SK-N-SH treated with all-trans-retinoic acid at 6 μM for 48 hours (cell line): ENCODE results near the gene KLC1.

Experiments
- ATAC-seq: fragments of 200-7000 bp; cut with Tn5 transposase; 3 replicates; pipeline ENCODE4 v1.9.1; 2020; ENCODE audit warnings: mild to moderate bottlenecking, moderate library complexity
- ARNTL ChIP-seq: fragments of 450-650 bp; formaldehyde crosslinking; IDR thresholded peaks from 2 replicates; pipeline ENCODE4 v1.5.0; 2020; ENCODE audit warnings: low read depth, mild to moderate bottlenecking, moderate library complexity, borderline replicate concordance
- BACH2 ChIP-seq: fragments of 250-450 bp; sonication (Bioruptor Pico); IDR thresholded peaks from 2 replicates; pipeline ENCODE4 v1.9.0; 2021; ENCODE audit warnings: mild to moderate bottlenecking, borderline replicate concordance
- CREB5 ChIP-seq: fragments of 250-450 bp; sonication (Bioruptor Pico); IDR thresholded peaks from 2 replicates; pipeline ENCODE4 v1.5.1; 2020; ENCODE audit warnings: low read depth, mild to moderate bottlenecking, moderate library complexity
- CSDC2 ChIP-seq: fragments of 250-450 bp; sonication (Bioruptor Pico); IDR thresholded peaks from 2 replicates; pipeline ENCODE4 v1.5.0; 2020; ENCODE audit warnings: mild to moderate bottlenecking, moderate library complexity
- CSRNP3 ChIP-seq: fragments of 250-450 bp; sonication (Bioruptor Pico); IDR thresholded peaks from 2 replicates; pipeline ENCODE4 v1.5.1; 2021; ENCODE audit warnings: mild to moderate bottlenecking, moderate library complexity
- ESRRG ChIP-seq: fragments of 250-450 bp; sonication (Bioruptor Pico); IDR thresholded peaks from 2 replicates; pipeline ENCODE4 v1.6.1; 2021; ENCODE audit warnings: mild to moderate bottlenecking
- GLIS3 ChIP-seq: fragments of 250-450 bp; sonication (Bioruptor Pico); IDR thresholded peaks from 2 replicates; pipeline ENCODE4 v1.5.0; 2020; ENCODE audit warnings: mild to moderate bottlenecking, moderate library complexity
- ISL1 ChIP-seq: fragments of 250-450 bp; sonication (Bioruptor Pico); IDR thresholded peaks from 2 replicates; pipeline ENCODE4 v2.1.2; 2022; ENCODE audit warnings: mild to moderate bottlenecking, moderate library complexity
- PATZ1 ChIP-seq: fragments of 250-450 bp; sonication (Bioruptor Pico); IDR thresholded peaks from 2 replicates; pipeline ENCODE4 v1.8.0; 2020; ENCODE audit warnings: mild to moderate bottlenecking, moderate library complexity, borderline replicate concordance
- PPARA ChIP-seq: fragments of 250-450 bp; sonication (Bioruptor Pico); IDR thresholded peaks from 2 replicates; pipeline ENCODE4 v1.5.0; 2020; ENCODE audit warnings: mild to moderate bottlenecking, borderline replicate concordance
- SNAI2 ChIP-seq: fragments of 250-450 bp; sonication (Bioruptor Pico); IDR thresholded peaks from 2 replicates; pipeline ENCODE4 v1.5.0; 2020; ENCODE audit warnings: mild to moderate bottlenecking, moderate library complexity
- TCF4 ChIP-seq: fragments of 250-450 bp; sonication (Bioruptor Pico); IDR thresholded peaks from 2 replicates; pipeline ENCODE4 v1.8.0; 2021; ENCODE audit warnings: mild to moderate bottlenecking, moderate library complexity, borderline replicate concordance
- TSHZ2 ChIP-seq: fragments of 250-450 bp; sonication (Bioruptor Pico); IDR thresholded peaks from 2 replicates; pipeline ENCODE4 v1.5.0; 2020; ENCODE audit warnings: mild to moderate bottlenecking, moderate library complexity
- ZC3H10 ChIP-seq: fragments of 250-450 bp; sonication (Bioruptor Pico); IDR thresholded peaks from 2 replicates; pipeline ENCODE4 v1.5.1; 2021; ENCODE audit warnings: mild to moderate bottlenecking, moderate library complexity
- ZNF565 ChIP-seq: fragments of 450-650 bp; formaldehyde crosslinking; conservative IDR thresholded peaks from 2 replicates; pipeline ENCODE4 v1.5.0; 2020; ENCODE audit warnings: low read depth, mild to moderate bottlenecking, moderate library complexity
- ZNF70 ChIP-seq: fragments of 450-650 bp; formaldehyde crosslinking; IDR thresholded peaks from 2 replicates; pipeline ENCODE4 v1.5.0; 2020; ENCODE audit warnings: mild to moderate bottlenecking, moderate library complexity
- ZNF8 ChIP-seq: fragments of 450-650 bp; formaldehyde crosslinking; IDR thresholded peaks from 2 replicates; pipeline ENCODE4 v1.5.0; 2020; ENCODE audit warnings: mild to moderate bottlenecking, moderate library complexity

Gene KLC1

GRCh38 chr14:103740991-103741689 lies 112.1 kb downstream of the KLC1 start:
- no peak; the same call in 2 of the 3 replicates for ATAC-seq
- TF ChIP-seq ARNTL (no peak), CSDC2 (CRISPR knock-in tag) (no peak), ISL1 (CRISPR knock-in tag) (no peak), CREB5 (CRISPR knock-in tag) (no peak), ZNF8 (CRISPR knock-in tag) (no peak), PATZ1 (no peak), ZNF565 (no peak), ZNF70 (CRISPR knock-in tag) (no peak), TSHZ2 (CRISPR knock-in tag) (no peak)
- TF ChIP-seq, all 23 proteins: peak for 0

- no peak for TF ChIP-seq SNAI2 (CRISPR knock-in tag)
- no peak for TF ChIP-seq GLIS3 (CRISPR knock-in tag)
- no peak for TF ChIP-seq BACH2 (CRISPR knock-in tag)
- no peak for TF ChIP-seq ISL1 (CRISPR knock-in tag)
- no peak for TF ChIP-seq CREB5 (CRISPR knock-in tag)
- TF ChIP-seq TSHZ2 (CRISPR knock-in tag): no peak
- TF ChIP-seq PPARA: no peak
- no peak for ATAC-seq
Measured at GRCh38 chr14:103741876-103742275, 112.9 kb downstream of the KLC1 start.

- no peak for ATAC-seq
- no peak for TF ChIP-seq CSRNP3 (CRISPR knock-in tag)
- TF ChIP-seq ESRRG: no peak
- TF ChIP-seq ZC3H10: no peak
- no peak for TF ChIP-seq TCF4 (CRISPR knock-in tag)
- no peak for TF ChIP-seq ZNF565
Measured at GRCh38 chr14:103742499-103743255, 113.7 kb downstream of the KLC1 start.
